Measurements from ENCODE around the gene SMAD3. TPM values are rescaled to one million over a fixed set of nuclear protein-coding genes. Genes with fewer than 3 reads are reported as not detected.

The SMAD3 gene
- total and polyA plus RNA-seq, 2 of the 8 experiments (the other 6 are each of a cell fraction or from before 2014, with no cell fraction given), result 10.1 to 12.4 TPM

GRCh38 chr15:67085818-67086636, 20.6 kb downstream of the SMAD3 start (continued):
- TF ChIP-seq RAD21 (IDR thresholded peaks at IDR 0.05 in 1 of 2, conservative IDR thresholded peaks at IDR 0.05 in 1 of 2; ENCODE audit: low read depth in 2 of 2, low read length in 2 of 2) (no peak), JUND (IDR thresholded peaks at IDR 0.05; ENCODE audit: low read length) (no peak), ATF2 (IDR thresholded peaks at IDR 0.05; ENCODE audit: low read length) (no peak), CHD7 (IDR thresholded peaks at IDR 0.05; ENCODE audit: insufficient replicate concordance, low read length) (no peak), RNF2 (IDR thresholded peaks at IDR 0.05; ENCODE audit: borderline replicate concordance, low read depth, low read length, missing control alignments, poor library complexity, severe bottlenecking) (no peak)

All from H1 (cell line).